Activated gamma-delta T cell (primary cell): ENCODE results near the gene IFI27.

Experiments used
- DNase-seq: peaks from one replicate; lab custom pipeline; 2025; lab: John Stamatoyannopoulos, UW

The IFI27 gene

DNA sequence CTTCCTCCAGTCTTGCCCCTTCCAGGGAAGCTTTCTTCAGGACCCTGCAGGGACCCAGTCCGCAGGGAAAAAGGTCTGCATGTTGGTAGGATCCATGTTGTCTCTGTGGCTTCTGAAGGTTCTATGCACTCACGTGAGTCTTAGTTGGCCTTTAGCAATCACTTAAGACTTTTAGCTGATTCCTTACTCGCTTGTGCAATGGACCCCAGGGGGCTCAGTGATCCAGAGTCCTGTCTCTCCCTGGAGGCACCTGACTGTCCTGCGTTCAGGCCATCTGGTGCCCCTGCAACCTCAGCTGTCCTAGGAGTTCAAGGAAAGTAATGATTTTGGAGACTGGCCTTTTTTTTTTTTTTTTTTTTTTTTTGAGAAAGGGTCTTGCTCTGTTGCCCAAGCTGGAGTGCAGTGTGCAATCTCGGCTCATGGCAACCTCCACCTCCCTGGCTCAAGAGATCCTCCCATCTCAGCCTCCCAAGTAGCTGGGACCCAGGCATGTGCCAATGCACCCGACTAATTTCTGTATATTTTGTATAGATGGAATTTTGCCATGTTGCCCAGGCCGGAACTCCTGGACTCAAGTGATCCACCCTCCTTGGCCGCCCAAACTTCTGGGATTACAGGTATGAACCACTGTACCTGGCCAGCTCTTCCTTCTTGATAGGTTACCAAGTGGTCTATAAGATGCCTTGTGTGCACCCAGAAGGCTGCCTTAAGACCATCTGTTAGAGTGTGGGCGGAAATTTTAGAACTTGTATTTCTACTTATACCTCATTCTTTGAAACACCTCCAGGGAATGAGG is 14.2 kb downstream of the IFI27 start:
- no peak for DNase-seq

GRCh38 chr14:94125659-94126418 is 15.3 kb downstream of the IFI27 start:
- DNase-seq = no peak

DNA sequence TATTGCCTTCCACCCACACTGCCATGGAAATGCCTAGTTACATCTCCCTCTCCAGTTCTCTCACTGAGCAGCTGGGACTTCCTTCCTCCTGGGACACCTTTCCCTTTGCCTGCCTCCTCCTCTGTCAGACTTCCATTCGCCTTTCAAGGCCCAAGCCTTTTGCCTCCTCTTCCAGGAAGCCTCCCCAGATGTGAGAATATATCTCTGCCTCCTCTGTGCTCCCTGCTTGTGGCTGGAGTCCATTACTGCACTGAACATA is 15.8 kb downstream of the IFI27 start:
- DNase-seq = no peak

DNA sequence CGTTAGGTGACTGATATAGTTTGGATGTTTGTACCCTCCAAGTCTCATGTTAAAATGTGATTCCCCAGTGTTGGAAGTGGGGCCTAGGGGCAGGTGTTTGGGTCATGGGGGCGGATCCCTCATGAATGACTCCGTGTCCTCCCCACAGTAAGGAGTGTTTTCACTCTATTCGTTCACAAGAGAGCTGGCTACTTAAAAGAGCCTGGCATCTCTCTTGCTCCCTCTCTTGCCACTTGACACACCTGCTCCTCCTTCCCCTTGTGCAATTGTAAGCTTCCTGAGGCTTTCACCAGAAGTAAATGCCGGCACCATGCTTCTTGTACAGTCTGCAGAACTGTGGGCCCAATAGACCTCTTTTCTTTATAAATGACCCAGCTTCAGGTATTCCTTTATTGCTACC is 16.3 kb downstream of the IFI27 start:
- no peak for DNase-seq

DNA sequence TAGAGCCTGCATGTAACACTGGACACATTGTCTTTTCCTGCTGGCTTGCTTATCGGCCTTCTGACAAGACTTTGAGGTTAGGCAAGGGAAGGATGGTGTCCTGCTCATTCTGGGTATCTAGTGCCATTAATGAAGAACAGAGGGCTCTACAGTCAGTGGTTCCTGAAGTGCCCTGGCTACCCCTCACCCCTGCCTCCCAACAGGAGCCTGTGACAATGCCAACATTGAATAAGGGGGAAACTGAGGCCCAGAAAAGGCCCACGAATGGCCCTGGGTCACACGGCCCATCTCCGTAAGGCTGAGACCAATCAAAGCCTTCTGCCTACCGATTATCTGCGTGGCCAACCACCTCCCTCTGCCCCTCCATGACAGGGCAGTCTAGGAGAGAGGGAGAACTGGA is 16.8 kb downstream of the IFI27 start:
- no peak for DNase-seq

DNA sequence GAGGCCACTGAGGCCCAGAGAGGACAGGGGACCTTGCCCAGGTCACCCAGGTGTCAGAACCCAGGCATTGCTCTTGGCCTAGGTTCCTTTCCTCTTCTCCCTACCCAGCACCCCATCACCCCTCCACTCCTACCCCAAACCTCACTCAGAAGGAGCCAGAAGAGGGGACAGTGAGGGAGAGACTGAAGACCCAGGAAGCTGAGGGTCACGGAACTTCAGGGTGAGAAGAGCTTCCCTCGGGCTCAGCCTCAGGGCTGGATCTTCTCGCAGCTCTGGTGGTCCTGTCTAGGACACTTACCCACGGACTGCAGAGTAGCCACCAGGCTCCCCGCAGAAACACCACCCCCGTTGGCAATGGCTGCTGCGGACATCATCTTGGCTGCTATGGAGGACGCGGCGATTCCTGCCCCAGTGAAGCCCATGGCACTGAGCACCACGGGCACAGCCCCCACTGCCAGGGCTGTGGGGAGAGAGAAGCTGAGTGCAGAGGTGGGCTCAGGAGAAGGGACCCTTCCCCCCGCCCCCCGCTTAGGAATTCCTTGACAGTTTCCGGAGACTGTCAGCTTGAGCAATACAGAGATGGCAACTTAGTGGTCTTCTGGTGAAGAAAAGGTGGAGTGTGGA is 17.8 kb downstream of the IFI27 start:
- DNase-seq = no peak

DNA sequence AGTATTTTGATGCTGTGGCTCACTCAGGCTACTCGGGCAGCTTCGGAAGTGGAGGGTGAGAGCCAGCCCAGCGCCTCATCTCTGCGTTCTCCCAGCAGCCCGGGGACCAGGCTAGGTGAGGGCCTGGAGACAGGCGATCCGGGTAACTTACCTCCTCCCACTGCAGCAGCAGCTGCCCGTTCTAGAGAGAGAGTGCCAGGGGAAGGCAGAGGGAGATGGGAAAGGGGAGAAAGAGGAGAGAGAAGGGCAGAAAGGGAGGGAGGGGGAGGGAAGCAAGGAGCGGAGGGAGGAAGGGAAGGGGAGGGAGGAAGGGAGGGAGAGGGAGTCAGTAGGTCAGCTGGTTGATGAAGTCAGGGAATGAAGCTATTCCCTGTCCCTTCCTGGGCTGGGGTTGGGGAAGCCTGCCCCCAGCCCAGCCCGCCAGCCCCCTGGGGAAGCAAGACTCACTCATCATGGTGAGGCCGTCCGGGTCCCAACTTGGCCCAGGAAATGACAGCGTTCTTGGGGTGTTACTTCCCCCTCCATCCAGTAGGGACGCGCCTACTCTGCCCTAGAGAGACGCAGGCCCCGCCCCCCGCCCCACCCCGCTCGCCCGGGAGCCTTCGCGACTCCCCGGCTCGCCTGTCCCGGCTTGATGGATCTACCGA is 18.7 kb downstream of the IFI27 start, which contains the start of gene IFI27L2:
IFI27L2 (minus strand) TSS at position 494 of the 647 bp plus-strand sequence; CDS start at position 454, 40 bp downstream.
- DNase-seq = peak; percentile 58

DNA sequence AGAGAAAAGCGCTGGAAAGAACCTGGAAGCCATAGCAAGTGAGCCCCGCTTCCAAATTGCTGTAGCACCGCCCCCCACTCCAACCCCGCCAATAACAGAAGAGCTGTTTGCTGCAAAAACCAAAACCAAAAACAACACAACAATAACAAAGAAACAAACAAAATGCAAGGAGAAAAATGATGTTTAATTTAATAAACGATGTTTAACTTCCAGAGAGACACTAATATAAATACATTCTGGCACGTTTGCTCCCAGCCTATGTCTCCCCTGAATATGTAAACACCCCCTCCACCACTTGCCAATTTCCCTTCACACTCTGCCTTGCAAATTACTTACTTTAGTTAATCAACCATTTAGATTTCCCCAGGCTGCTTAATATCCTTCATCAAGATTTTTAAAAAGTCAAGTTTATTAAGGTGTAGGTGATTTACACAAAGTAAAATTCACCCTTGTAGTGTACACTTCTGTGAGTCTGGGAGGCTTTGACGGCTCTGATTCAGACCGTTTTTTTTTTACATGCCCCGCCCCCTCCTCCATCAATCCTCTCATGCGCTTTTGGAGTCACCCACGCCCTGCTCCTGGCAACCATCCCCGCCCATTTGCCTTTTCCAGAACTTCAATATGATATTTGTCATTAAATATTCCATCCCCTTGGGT is 19.4 kb downstream of the IFI27 start:
- DNase-seq = no peak

GRCh38 chr14:94132285-94132887 is 21.9 kb downstream of the IFI27 start:
- DNase-seq = no peak

DNA sequence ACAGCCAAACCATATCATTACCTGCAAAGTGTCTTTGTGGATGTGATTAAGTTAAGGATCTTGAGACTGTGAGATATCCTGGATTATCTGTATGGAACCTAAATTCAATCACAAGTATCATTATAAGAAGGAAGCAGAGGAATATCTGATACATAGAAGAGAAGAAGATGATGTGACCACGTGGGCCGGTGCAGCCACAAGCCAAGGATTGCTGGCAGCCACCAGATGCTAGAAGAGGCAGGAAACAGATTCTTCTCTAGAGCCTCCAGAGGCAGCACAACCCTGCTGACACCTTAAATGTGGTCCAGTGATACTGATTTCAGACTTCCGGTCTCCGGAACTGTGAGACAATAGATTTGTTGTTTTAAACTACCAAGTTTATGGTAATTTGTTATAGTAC is 24.9 kb downstream of the IFI27 start:
- DNase-seq = no peak

DNA sequence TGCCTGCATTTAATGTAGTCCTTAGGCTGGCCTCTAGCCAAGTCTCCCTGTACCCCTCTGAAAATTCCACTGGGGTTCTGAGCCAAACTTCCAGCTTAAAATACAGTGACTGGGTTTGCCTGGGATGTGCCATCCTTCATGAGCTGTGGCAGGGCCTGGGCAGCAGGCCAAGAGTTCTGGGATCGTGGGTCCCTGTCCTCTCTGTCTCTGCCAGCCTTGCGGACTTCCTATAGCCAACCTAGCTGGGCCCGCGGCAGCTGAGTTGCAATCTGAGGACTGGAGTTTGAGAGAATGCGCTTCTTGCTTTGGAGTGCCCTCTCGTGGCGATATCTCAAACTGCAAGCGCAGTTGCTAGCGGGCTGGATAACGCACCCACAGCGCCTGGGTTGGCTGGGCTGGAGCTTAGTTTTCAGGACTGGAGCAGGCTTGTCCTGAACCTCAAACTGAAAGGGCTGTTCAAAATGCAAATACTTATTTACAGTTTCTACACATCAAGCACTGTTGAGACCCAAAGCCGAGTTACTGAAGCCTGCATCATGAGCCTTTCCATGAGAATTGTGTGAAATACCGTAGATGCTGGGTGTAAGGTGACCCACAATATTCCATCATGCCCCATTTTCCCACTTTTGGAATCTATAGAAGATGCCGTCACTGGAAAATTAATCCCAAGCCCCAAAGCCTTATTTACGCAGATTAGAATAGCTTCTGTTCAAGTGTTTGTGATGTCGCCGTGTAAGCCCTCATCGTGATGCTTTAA is 26.2 kb downstream of the IFI27 start:
- DNase-seq = no peak

DNA sequence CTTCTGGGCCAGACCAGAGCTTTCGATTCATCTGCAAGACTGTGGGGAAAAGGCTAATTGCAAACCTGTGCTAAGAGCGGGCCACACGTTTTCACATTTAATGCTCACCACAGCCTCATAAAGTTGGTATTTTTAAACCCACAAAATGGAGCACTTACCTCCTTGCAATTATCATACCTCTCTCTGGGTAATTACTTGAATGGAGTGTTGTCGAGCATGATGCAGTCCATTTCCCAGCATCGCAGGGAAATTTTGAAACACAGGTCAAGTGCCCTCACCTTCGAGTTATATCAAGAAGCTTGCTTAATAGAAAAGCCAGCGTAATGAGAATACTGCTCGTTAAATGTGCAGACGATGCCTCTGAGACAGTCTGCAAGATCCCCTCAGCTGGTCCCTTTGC is 27.7 kb downstream of the IFI27 start:
- no peak for DNase-seq

GRCh38 chr14:94139006-94139405 is 28.5 kb downstream of the IFI27 start:
- no peak for DNase-seq

DNA sequence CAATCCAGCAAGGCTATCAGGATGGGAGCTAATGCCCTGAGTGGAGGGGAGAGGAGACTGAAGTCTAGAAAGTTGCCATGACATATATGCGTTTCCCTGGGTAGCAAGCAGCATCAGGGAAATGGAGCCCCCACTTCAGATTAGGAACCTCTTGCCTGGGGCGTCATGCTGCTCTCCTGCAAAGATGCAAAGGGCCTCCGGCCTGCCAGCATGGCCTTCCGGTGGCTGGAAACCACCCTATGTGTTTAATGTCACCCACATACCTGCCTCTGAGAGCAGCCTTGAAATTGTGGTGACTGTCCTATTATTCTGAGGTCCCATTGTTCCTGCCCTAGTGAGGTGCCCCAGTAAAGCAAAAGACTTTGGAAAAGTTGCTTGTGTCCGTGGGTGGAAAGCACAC is 28.9 kb downstream of the IFI27 start:
- DNase-seq = no peak

GRCh38 chr14:94142247-94142646 is 31.7 kb downstream of the IFI27 start:
- no peak for DNase-seq

DNA sequence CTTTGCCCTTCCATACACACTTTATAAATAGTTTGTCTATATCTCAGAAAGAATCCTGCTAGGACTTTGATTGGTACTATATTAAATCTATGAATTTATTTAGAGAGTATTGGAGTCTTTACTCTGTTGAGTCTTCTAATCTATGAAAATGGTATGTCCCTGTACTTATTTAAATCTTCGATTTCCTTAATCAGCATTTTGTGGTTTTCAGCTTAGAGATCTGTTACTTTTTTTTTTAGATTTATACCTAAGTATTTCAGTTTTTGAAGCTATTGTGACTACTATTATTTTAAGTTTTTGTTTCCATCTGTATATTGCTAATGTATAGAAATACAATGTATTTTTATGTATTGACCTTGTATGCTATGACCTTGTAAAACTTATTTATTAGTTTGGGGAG is 32.3 kb downstream of the IFI27 start:
- DNase-seq = no peak

GRCh38 chr14:94143239-94143638 is 32.7 kb downstream of the IFI27 start:
- no peak for DNase-seq

GRCh38 chr14:94143711-94144110 is 33.2 kb downstream of the IFI27 start:
- no peak for DNase-seq

GRCh38 chr14:94144765-94145164 is 34.2 kb downstream of the IFI27 start:
- DNase-seq = no peak

DNA sequence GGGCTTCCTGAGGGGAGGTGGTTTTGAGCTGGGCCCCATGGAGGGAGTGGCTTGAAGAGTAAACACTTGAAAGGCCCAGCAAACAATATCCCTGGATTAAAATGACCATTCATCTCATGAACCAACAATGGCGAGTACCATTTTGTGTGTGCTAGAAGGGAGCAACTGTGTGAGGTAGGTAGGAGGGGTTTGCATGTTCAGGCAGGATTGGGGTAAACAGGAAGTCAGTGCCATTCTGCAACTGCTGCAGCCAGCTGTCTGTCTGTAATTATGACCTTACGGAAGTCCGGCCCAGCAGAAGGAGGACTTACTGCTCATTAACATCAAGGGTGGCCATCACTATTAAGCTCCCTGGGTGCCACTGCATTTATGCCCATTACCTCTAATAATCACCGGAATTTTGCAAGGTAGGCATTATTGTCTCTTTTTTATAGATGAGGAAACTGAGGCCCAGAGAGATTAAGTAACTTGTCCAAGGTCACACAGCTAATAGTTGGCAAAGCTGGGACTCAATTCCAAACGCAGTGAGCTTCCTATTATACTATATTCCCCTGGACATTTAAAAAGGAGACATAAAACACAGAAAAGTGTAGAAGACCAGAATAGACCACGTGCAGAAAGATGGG is 35.5 kb downstream of the IFI27 start:
- DNase-seq = no peak
